ENCODE results near the gene PARN.

Gene PARN

DNA sequence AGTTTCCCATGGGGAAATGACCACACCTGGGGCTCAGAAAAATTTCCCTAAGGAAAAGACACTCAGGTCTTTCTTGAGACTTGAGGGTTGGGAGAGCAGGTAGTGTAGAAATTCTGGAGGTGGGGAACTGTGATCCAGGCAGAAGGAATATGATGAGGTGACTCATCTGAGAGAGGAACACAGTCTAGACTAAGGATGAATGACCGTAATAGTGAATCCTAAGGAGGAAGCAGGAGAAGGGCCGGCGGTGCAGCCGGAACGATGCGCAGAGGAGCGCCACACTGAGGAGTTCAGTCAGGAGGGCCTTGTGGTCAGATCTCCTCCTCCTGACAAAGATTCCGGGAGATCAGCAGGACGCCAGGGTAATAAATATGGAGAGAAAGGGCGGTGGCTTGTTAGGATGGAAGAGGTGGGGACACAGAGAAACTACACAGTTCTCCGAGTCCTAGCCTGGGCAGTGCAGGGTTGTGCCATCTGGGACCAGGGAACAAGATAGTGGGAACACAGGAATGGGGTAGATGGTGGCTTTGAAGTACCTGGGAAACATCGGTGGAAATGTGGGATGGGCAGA, 135.6 kb downstream of the PARN start (continued):
- no peak for TF ChIP-seq ELK4 (IDR thresholded peaks at IDR 0.05; ENCODE audit: borderline replicate concordance, low read depth, low read length)

DNA sequence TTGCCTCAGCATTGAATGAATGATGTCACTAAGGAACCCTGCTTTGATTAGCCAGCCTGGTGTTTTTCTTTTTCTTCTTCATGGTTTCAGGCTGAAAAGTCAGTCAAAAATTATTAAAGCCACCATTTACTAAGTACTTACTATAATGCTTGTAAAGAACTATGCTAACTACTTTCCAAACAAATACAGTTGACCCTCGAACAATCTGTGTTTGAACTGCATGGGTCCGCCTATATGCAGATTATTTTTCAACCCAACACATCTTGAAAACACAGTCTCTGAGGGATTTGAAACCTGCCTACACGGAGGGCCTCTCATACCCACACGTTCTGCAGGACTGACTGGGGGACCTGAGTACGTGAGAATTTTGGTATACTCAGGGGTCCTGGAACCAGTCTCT, 136.3 kb downstream of the PARN start:
- Histone ChIP-seq H3K9me3 (ENCODE audit: control insufficient read depth, insufficient read depth, low read depth, low read length) (no peaks in the 10 kb centered on the region), H3K27ac (ENCODE audit: extremely low read depth, low read depth, low read length) (no peak overlapping the region), H3K36me3 (ENCODE audit: control insufficient read depth in 2 of 2, insufficient read depth in 1 of 2, low read length in 2 of 2) (no peaks in the 10 kb centered on the region), H3K4me1 (ENCODE audit: control insufficient read depth, insufficient read depth, low read length) (no peaks in the 10 kb centered on the region), H3K4me3 (ENCODE audit: low read depth, low read length) (no peak overlapping the region)
- ChIA-PET CTCF (no interaction called here), POLR2A (no interaction called here)
- TF ChIP-seq, protein P1, sequence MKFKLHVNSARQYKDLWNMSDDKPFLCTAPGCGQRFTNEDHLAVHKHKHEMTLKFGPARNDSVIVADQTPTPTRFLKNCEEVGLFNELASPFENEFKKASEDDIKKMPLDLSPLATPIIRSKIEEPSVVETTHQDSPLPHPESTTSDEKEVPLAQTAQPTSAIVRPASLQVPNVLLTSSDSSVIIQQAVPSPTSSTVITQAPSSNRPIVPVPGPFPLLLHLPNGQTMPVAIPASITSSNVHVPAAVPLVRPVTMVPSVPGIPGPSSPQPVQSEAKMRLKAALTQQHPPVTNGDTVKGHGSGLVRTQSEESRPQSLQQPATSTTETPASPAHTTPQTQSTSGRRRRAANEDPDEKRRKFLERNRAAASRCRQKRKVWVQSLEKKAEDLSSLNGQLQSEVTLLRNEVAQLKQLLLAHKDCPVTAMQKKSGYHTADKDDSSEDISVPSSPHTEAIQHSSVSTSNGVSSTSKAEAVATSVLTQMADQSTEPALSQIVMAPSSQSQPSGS (tag by site-specific recombination; IDR thresholded peaks at IDR 0.05; ENCODE audit: low read depth) = 0 out of 2 replicates have a peak, but pooled peaks have one; percentile 31
- TF ChIP-seq ZNF558 (tag by site-specific recombination; IDR thresholded peaks at IDR 0.05) = no peak

DNA sequence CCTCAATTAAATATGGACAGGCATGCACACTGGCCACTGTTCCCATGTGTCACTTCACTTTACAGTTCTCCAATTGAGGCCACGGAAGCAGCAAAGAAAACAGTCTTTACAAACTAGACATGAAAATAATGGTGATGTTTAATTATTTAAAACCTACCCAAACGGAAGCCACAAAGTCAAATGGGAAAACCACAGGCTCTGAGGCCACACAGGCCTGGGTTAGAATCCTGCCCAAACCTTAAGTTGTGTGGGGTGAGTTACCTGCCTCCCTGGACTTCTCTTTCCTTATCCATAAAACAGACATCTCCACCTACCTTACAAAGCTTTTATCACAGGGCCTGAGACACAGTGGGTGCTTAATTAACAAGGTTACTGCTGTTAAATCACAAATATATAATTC, 137.4 kb downstream of the PARN start:
- Histone ChIP-seq H3K4me3 (ENCODE audit: low read depth, low read length) (no peak overlapping the region), H3K27ac (ENCODE audit: extremely low read depth, low read depth, low read length) (no peak overlapping the region), H3K9me3 (ENCODE audit: control insufficient read depth, insufficient read depth, low read depth, low read length) (no peaks in the 10 kb centered on the region), H3K36me3 (ENCODE audit: control insufficient read depth in 2 of 2, insufficient read depth in 1 of 2, low read length in 2 of 2) (no peaks in the 10 kb centered on the region), H3K4me1 (ENCODE audit: control insufficient read depth, insufficient read depth, low read length) (peaks cover 3% of the 10 kb centered on the region; the same call in 1 of the 2 replicates)
- POLR2A ChIA-PET = no interaction called here
- TF ChIP-seq ZNF692 (tag by site-specific recombination; IDR thresholded peaks at IDR 0.05) = no peak
- CTCF ChIA-PET = no interaction called here

DNA sequence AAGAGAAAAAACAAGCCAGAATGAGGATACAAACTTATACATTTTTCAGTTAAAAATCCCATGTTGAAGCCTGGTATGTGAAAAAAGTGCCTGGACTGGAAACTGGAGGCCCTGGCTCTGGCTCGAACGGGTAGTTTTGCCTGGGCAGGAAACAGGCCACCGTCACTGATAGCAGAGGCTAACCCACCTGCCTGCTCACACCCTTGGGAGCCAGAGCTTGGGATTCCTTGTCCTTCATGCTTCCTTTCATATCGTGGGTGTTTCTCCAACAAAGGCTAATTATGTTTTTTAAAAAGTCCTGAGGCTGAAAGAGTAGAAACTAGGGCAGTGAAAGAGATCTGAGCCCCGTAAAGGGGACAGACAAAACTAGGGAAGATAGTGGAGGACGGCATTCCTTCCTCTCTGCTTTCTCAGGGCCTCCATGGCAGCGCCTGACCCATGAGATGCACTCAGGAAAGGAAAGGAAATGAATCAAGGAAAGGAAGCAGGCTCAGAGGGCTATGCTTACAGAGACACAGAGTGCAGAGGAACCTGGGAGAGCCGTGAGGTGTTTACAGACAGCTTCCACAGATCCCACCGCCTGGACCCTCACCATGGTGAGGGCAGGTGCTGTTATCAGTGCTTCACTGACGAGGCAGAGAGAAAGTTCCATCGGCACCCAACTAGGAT, 138.1 kb downstream of the PARN start:
- ChIA-PET CTCF (no interaction called here), POLR2A (no interaction called here)
- TF ChIP-seq YY1 (tag by site-specific recombination; IDR thresholded peaks at IDR 0.05) (no peak), TCF7L2 (IDR thresholded peaks at IDR 0.05; ENCODE audit: borderline replicate concordance, low read depth, low read length) (no peak), ZNF214 (tag by site-specific recombination; IDR thresholded peaks at IDR 0.05; ENCODE audit: borderline replicate concordance) (no peak), ZNF184 (tag by site-specific recombination; IDR thresholded peaks at IDR 0.05) (no peak), MZF1 (tag by site-specific recombination; IDR thresholded peaks at IDR 0.05; ENCODE audit: borderline replicate concordance) (no peak), WT1 (tag by site-specific recombination; IDR thresholded peaks at IDR 0.05) (no peak), ZNF302 (tag by site-specific recombination; IDR thresholded peaks at IDR 0.05; ENCODE audit: low read depth) (no peak), ZNF274 (IDR thresholded peaks at IDR 0.05; ENCODE audit: low read length) (no peak), ZNF274 (tag by site-specific recombination; IDR thresholded peaks at IDR 0.05; ENCODE audit: borderline replicate concordance) (no peak), ZNF16 (tag by site-specific recombination; IDR thresholded peaks at IDR 0.05; ENCODE audit: low read depth) (no peak), ZNF747 (tag by site-specific recombination; IDR thresholded peaks at IDR 0.05) (no peak), ZNF510 (tag by site-specific recombination; IDR thresholded peaks at IDR 0.05; ENCODE audit: insufficient replicate concordance) (no peak), ZBTB49 (tag by site-specific recombination; IDR thresholded peaks at IDR 0.05; ENCODE audit: low read depth) (no peak), EGR2 (tag by site-specific recombination; IDR thresholded peaks at IDR 0.05; ENCODE audit: low read depth) (no peak), ZNF169 (tag by site-specific recombination; IDR thresholded peaks at IDR 0.05) (no peak)

More for the DNA sequence above, 138.1 kb downstream of the PARN start:
- Histone ChIP-seq H3K4me3 (ENCODE audit: low read depth, low read length) (no peak overlapping the region), H3K27ac (ENCODE audit: extremely low read depth, low read depth, low read length) (no peak overlapping the region), H3K4me1 (ENCODE audit: control insufficient read depth, insufficient read depth, low read length) (peaks cover 6% of the 10 kb centered on the region; the same call in 1 of the 2 replicates), H3K36me3 (ENCODE audit: control insufficient read depth in 2 of 2, insufficient read depth in 1 of 2, low read length in 2 of 2) (no peaks in the 10 kb centered on the region), H3K9me3 (ENCODE audit: control insufficient read depth, insufficient read depth, low read depth, low read length) (no peaks in the 10 kb centered on the region)

Measured in HEK293 (cell line).